Thyroid gland (tissue), 4 donors: ENCODE results near the gene PCBP4. TPM values are rescaled to one million over a fixed set of nuclear protein-coding genes. Genes with fewer than 3 reads are reported as not detected.

ENCODE experiments used
- DNase-seq, 2 donors: peaks; one replicate each; pipeline ENCODE4 v3.0.0-alpha.2; 2019
- H3K27ac ChIP-seq, 3 donors: fragments of 200-600 bp; sonication (generic); 1 replicate in 2 of 3; 2 replicates in 1 of 3; pipeline ENCODE4 v1.5.1; 2016 to 2019; ENCODE audit warnings: mild to moderate bottlenecking in 1 of 3, moderate library complexity in 1 of 3
- H3K27me3 ChIP-seq: fragments of 200-600 bp; sonication (generic); one replicate; pipeline ENCODE4 v1.5.1; 2019
- H3K36me3 ChIP-seq, 2 donors: fragments of 200-600 bp; sonication (generic); one replicate each; pipeline ENCODE4 v1.5.1; 2016 to 2019
- H3K4me1 ChIP-seq, 2 donors: fragments of 200-600 bp; sonication (generic); one replicate each; pipeline ENCODE4 v1.5.1; 2017 to 2019
- H3K4me3 ChIP-seq, 3 donors: fragments of 200-600 bp; sonication (generic); replicated peaks in 1 of 3; 1 replicate in 2 of 3; 2 replicates in 1 of 3; pipeline ENCODE4 v1.5.1; 2016; ENCODE audit warnings: mild to moderate bottlenecking in 1 of 3
- H3K9me3 ChIP-seq: fragments of 200-600 bp; sonication (generic); one replicate; pipeline ENCODE4 v1.5.1; 2017
- POLR2A ChIP-seq, 2 donors: fragments of 450-650 bp; IDR thresholded peaks; one replicate each; pipeline ENCODE4 v1.6.1; 2017; ENCODE audit warnings: antibody characterized with exemption in 2 of 2, mild to moderate bottlenecking in 2 of 2, moderate library complexity in 1 of 2
- WGBS, 2 donors: methylation state at CpG; one replicate each; pipeline ENCODE4 v1.1.5; 2017; 5-methylcytosine and 5-hydroxymethylcytosine counted together
- intact Hi-C: fragments of 100-400 bp; cut with DNase I; formaldehyde crosslinking; loops from one replicate; pipeline ENCODE4 v1.15.1; 2023
- total RNA-seq, 4 donors: library from RNA; depleted of rRNA; stranded (reverse); fragments of >200 nt; gene quantifications; one replicate each; pipeline ENCODE4 v1.2.3, GENCODE V29; 2016
- TF ChIP-seq, protein P1 (sequence below), 6 experiments: fragments of 200-600 bp in 3 of 6; fragments of 450-650 bp in 3 of 6; sonication (generic) in 3 of 6; IDR thresholded peaks; one replicate each; pipeline ENCODE4 v1.5.1; 2016 to 2019; ENCODE audit warnings: antibody characterized with exemption in 6 of 6, mild to moderate bottlenecking in 2 of 6, inconsistent platforms in 1 of 6, moderate library complexity in 1 of 6

PCBP4 gene
- total RNA-seq, 4 donors from 2014 or later = 22.2 to 66.2 (median 41.1) TPM

DNA sequence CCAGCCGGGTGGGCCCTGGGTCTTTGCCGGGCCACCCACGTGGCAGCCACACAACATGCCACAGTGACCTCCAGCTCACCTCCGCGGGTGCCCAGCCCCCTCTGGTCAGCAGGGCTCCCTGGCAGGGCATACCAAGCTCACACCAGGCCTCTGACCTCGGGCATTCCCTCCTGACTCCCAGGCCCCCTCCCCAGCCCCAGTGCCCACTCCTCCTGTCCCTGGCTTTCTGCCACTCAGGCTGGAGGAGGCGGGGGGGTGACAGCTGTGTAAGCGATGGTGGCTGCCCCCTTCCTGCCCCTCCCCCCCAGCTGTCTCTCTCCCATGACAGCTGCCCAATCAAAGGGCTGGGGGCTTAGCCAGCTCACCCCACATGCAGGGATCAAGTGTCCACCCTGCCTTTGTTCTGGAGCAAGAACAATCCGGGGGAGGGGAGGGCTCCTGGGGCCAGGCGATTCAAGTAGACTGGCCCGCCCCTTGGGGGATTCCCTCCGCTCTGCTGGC lies 3.3 kb downstream of the PCBP4 start:
- Histone ChIP-seq H3K4me1 (peaks cover 10 to 11% of the 10 kb centered on the region in 2 donors), H3K36me3 (no peaks in the 10 kb centered on the region), H3K27me3 (no peaks in the 10 kb centered on the region), H3K9me3 (no peaks in the 10 kb centered on the region), H3K4me3 (no peak overlapping the region), H3K27ac (no peak overlapping the region)
- TF ChIP-seq, protein P1, sequence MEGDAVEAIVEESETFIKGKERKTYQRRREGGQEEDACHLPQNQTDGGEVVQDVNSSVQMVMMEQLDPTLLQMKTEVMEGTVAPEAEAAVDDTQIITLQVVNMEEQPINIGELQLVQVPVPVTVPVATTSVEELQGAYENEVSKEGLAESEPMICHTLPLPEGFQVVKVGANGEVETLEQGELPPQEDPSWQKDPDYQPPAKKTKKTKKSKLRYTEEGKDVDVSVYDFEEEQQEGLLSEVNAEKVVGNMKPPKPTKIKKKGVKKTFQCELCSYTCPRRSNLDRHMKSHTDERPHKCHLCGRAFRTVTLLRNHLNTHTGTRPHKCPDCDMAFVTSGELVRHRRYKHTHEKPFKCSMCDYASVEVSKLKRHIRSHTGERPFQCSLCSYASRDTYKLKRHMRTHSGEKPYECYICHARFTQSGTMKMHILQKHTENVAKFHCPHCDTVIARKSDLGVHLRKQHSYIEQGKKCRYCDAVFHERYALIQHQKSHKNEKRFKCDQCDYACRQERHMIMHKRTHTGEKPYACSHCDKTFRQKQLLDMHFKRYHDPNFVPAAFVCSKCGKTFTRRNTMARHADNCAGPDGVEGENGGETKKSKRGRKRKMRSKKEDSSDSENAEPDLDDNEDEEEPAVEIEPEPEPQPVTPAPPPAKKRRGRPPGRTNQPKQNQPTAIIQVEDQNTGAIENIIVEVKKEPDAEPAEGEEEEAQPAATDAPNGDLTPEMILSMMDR (IDR thresholded peaks at IDR 0.05) = no peak
- TF ChIP-seq POLR2A (IDR thresholded peaks at IDR 0.05) = no peak
- 64 to 67% methylated on average over 6 to 11 of the region's 12 CpGs for WGBS, 2 donors
- intact Hi-C loops = no loop called here
- no peak for DNase-seq

DNA sequence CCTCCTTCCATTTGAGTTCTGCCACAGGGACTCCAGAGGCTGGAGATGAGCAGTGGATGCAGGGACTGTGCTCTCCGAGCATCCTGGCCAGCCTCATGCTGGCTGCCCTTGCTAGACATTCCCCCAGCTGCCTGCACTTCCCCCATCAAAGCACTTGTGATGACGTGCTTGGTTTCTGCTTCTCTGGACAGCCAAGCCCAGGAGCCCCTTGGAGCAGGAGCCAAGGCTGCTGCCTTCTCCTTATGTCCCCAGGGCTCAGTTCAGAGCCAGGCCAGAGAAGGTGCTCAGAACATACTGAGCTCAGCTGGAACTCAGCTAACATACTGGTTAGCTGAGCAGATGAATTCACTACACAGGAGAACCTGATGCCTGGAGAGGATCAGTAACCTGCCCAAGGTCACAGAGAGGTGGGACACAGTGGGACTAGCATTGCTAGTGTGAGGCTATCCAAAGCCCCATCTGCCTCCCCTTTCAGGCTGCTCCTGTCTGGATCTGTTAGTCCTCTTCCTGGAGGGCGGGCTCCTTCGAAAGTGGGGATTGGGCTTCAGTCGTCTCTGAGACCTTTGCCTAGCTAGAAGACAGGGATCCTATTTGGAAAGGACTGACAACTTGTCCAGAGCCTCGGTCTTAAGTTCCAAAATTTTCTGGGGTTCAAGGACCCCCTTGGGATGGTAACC lies 4.3 kb downstream of the PCBP4 start:
- TF ChIP-seq, protein P1 (IDR thresholded peaks at IDR 0.05) = no peak
- TF ChIP-seq POLR2A (IDR thresholded peaks at IDR 0.05) = no peak
- Histone ChIP-seq H3K36me3 (no peaks in the 10 kb centered on the region), H3K27me3 (no peaks in the 10 kb centered on the region), H3K27ac (no peak overlapping the region), H3K4me1 (peaks cover 10 to 11% of the 10 kb centered on the region in 2 donors), H3K4me3 (no peak overlapping the region), H3K9me3 (no peaks in the 10 kb centered on the region)
- no peak for DNase-seq
- intact Hi-C loops = no loop called here
- WGBS, 2 donors = 69 to 71% methylated on average over 5 to 6 of the region's 6 CpGs

- Histone ChIP-seq H3K9me3 (no peaks in the 10 kb centered on the region), H3K27me3 (no peaks in the 10 kb centered on the region), H3K36me3 (no peaks in the 10 kb centered on the region), H3K4me3 (no peak overlapping the region), H3K4me1 (peaks cover 9 to 10% of the 10 kb centered on the region in 2 donors), H3K27ac (no peak overlapping the region)
- no peak for DNase-seq
- no peak for TF ChIP-seq POLR2A (IDR thresholded peaks at IDR 0.05)
- TF ChIP-seq, protein P1 (IDR thresholded peaks at IDR 0.05) = no peak
- WGBS, 2 donors = 59 to 74% methylated on average over 9 of the region's 9 CpGs
- intact Hi-C loops = no loop called here
Measured at GRCh38 chr3:51961602-51962569, 5.4 kb downstream of the PCBP4 start.

GRCh38 chr3:51961011-51961410 lies 6.2 kb downstream of the PCBP4 start:
- no peak for DNase-seq
- H3K36me3 ChIP-seq = no peaks in the 10 kb centered on the region
- H3K4me1 ChIP-seq = peaks cover 6 to 10% of the 10 kb centered on the region in 2 donors
- TF ChIP-seq, protein P1 (IDR thresholded peaks at IDR 0.05) = no peak
- no peak for TF ChIP-seq POLR2A (IDR thresholded peaks at IDR 0.05)
- WGBS, 2 donors = 87 to 94% methylated on average over 10 to 18 of the region's 18 CpGs
- no peaks in the 10 kb centered on the region for H3K9me3 ChIP-seq
- no peaks in the 10 kb centered on the region for H3K27me3 ChIP-seq
- H3K4me3 ChIP-seq = no peak overlapping the region
- intact Hi-C loops = no loop called here
- no peak overlapping the region for H3K27ac ChIP-seq
